PC-9 (cell line): ENCODE results near the gene CDH26.

Experiments used
- CTCF ChIP-seq: fragments of 200-600 bp; sonication (generic); conservative IDR thresholded peaks from 2 replicates; pipeline ENCODE4 v1.6.1; 2017; ENCODE audit warnings: mixed run types, antibody characterized with exemption, mild to moderate bottlenecking, moderate library complexity
- EZH2 ChIP-seq: fragments of 200-600 bp; sonication (generic); IDR thresholded peaks from 2 replicates; pipeline ENCODE4 v1.8.0; 2017; ENCODE audit warnings: antibody characterized with exemption, low read depth

DNA sequence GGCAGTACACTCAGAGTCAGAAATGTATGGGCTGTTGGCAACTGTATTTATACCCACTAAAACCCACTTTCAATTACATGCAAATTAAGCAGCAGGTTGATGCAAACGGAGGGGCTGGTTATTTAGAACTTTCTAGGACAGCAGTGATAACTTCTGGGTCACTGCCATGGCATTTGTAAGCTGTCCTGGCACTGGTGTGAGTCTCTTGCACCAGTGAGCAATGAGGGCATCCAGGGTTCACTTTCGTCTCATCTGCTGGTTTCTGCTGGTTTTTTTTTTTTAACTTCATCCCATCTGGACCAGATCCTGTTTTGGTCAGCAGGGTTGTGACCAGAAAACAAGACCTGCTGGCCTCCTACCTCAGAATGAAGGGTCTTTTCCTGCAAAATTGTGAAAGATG lies 49.2 kb downstream of the CDH26 start:
- TF ChIP-seq CTCF (no peak), EZH2 (no peak)
